Measurements from ENCODE around the gene ABCC1. TPM values are rescaled to one million over a fixed set of nuclear protein-coding genes. Genes with fewer than 3 reads are reported as not detected.

The ABCC1 gene
- total and polyA plus RNA-seq, 12 donors = 6.1 to 32.8 (median 21.6) TPM

DNA sequence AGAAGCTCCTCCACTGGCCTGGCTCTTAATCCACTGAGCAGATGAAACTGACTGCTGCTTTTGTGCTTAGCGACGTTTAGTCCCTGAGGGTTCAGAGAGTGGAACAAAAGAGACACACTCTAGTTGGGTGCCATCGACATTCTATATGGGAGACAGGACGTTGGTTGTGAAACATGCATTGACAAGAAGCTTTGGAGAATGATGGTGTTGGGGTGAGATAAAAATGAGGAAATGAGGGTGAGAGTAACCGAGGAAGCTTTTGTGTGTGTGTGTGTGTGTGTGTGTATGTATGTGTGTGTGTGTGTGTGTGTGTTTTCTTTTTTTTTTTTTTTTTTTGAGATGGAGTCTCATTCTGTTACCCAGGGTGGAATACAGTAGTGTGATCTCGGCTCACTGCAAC, 89.5 kb downstream of the ABCC1 start:
- Histone ChIP-seq H3K4me3 (no peak overlapping the region), H3K27ac (no peak overlapping the region), H3K27me3 (no peaks in the 10 kb centered on the region), H3K36me3 (peaks cover 0 to 91% (median 25%) of the 10 kb centered on the region in 9 donors), H3K4me1 (peaks cover 0 to 14% (median 0%) of the 10 kb centered on the region in 9 donors), H3K9me3 (no peaks in the 10 kb centered on the region)
- TF ChIP-seq, protein P1, sequence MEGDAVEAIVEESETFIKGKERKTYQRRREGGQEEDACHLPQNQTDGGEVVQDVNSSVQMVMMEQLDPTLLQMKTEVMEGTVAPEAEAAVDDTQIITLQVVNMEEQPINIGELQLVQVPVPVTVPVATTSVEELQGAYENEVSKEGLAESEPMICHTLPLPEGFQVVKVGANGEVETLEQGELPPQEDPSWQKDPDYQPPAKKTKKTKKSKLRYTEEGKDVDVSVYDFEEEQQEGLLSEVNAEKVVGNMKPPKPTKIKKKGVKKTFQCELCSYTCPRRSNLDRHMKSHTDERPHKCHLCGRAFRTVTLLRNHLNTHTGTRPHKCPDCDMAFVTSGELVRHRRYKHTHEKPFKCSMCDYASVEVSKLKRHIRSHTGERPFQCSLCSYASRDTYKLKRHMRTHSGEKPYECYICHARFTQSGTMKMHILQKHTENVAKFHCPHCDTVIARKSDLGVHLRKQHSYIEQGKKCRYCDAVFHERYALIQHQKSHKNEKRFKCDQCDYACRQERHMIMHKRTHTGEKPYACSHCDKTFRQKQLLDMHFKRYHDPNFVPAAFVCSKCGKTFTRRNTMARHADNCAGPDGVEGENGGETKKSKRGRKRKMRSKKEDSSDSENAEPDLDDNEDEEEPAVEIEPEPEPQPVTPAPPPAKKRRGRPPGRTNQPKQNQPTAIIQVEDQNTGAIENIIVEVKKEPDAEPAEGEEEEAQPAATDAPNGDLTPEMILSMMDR (IDR thresholded peaks at IDR 0.05) = no peak
- intact Hi-C loops (cut with DNase I) = no loop called here
- ATAC-seq (no peak), DNase-seq (no peak)
- 79 to 84% methylated on average over 6 of the region's 6 CpGs for WGBS, 2 donors

DNA sequence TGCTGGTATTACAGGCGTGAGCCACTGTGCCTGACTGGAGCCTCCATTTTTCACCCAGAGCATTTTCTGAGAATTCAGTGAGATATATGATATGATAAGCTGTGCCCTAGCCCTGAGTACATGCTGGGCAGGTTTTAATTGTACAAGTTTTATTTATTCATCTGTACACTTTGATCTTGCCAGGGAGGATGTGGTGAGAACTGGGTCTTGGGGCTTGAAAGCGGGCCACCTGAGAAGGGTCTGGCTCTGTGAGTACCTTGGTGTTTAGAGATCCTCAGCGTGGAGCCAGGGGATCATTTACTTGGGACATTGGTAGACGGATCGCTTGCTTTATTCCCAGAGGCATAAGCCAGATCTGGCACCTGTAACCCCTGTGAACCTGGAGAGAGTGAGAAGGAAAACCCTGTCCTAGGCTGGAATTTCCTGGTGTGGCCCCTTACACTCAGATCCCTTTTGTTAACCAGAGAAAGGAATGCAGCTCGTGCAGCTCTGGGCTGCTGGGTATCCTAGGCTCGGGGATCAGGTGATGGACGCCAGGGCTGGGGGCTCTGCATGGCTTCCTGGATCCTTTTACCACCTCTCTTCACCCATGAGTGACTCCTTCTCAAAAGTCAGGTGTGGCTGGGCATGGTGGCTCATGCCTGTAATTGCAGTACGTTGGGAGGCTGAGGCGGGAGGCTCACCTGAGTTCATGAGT, 91.9 kb downstream of the ABCC1 start:
- Histone ChIP-seq H3K4me1 (peaks cover 0 to 25% (median 6%) of the 10 kb centered on the region in 9 donors), H3K27ac (peak overlapping the region in 4 of 10 donors; percentile 20 to 50 (median 34)), H3K4me3 (no peak overlapping the region), H3K27me3 (no peaks in the 10 kb centered on the region), H3K9me3 (no peaks in the 10 kb centered on the region), H3K36me3 (peaks cover 0 to 92% (median 35%) of the 10 kb centered on the region in 9 donors)
- intact Hi-C loops (cut with DNase I) = loop anchor here in 1 of 10 donors (10.0 kb wide), 1 partner anchor 87 kb away; no protein-coding TSS in a partner anchor
- TF ChIP-seq, protein P1 (IDR thresholded peaks at IDR 0.05) = no peak
- WGBS, 2 donors = 92 to 94% methylated on average over 10 of the region's 10 CpGs
- no peak for ATAC-seq
- DNase-seq = no peak

DNA sequence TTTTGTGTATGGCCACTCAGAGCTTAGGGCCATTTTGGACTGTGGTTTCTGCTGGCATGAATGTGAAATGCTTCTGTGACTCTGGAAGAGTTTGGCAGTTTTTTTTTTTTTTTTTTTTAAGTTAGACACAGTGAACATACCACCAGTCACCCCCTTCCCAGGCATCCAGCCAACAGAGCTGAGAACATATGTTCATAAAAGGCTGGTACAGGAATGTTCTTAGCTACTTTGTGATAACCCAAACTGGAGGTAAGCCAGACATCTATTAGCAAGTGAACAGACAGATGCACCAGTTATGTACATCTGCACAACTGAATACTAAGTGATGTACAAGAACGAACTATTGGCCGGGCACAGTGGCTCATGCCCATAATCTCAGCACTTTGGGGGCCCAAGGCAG, 92.7 kb downstream of the ABCC1 start:
- H3K9me3 ChIP-seq = no peaks in the 10 kb centered on the region
- 42 to 69% methylated on average over 2 of the region's 2 CpGs for WGBS, 2 donors
- ATAC-seq = peak in 6 of 8 donors; percentile 59 to 93 (median 72)
- no peak overlapping the region for H3K4me3 ChIP-seq
- intact Hi-C loops (cut with DNase I) = loop anchor here in 1 of 10 donors (10.0 kb wide), 1 partner anchor 87 kb away; no protein-coding TSS in a partner anchor
- peaks cover 0 to 92% (median 34%) of the 10 kb centered on the region in 9 donors for H3K36me3 ChIP-seq
- DNase-seq = peak; percentile 27 to 60
- H3K4me1 ChIP-seq = peaks cover 0 to 25% (median 6%) of the 10 kb centered on the region in 9 donors
- TF ChIP-seq, protein P1 (IDR thresholded peaks at IDR 0.05) = no peak
- no peaks in the 10 kb centered on the region for H3K27me3 ChIP-seq
- peak overlapping the region in 3 of 10 donors; percentile 20 to 50 (median 48) for H3K27ac ChIP-seq

DNA sequence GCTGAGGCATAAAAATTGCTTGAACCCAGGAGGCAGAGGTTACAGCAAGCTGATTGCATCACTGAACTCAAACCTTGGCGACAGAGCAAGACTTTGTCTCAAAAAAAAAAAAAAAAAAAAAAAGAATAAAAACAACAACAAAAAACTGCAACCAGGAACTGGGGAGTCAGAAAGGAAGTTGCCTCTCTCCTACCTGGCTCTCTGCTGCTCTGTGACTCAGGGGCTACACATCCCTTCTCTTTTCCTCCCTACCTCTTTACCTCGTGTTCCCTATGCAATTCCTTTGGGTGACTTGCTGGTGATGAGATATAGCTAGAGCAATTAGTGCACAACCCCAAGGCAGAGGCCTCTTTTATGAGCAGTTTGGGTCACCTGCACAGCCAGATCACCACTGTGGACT, 95.9 kb downstream of the ABCC1 start:
- peaks cover 0 to 94% (median 18%) of the 10 kb centered on the region in 9 donors for H3K36me3 ChIP-seq

More for the DNA sequence above, 95.9 kb downstream of the ABCC1 start:
- ATAC-seq (no peak), DNase-seq (no peak)
- peak overlapping the region in 1 of 10 donors; percentile 43 for H3K27ac ChIP-seq
- no peaks in the 10 kb centered on the region for H3K9me3 ChIP-seq
- H3K4me1 ChIP-seq = peaks cover 3 to 35% (median 15%) of the 10 kb centered on the region in 9 donors
- TF ChIP-seq, protein P1 (IDR thresholded peaks at IDR 0.05) = no peak
- H3K4me3 ChIP-seq = no peak overlapping the region
- H3K27me3 ChIP-seq = no peaks in the 10 kb centered on the region
- 53 to 66% methylated on average over 2 of the region's 2 CpGs for WGBS, 2 donors
- intact Hi-C loops (cut with DNase I) = loop anchor here in 1 of 10 donors (10.0 kb wide), 1 partner anchor 90 kb away; no protein-coding TSS in a partner anchor
